NT2/D1 (cell line): ENCODE measurements around the gene RASGRF2.

Experiments used
- DNase-seq: peaks from one replicate; pipeline ENCODE4 v3.0.0-alpha.2; 2011; ENCODE audit warnings: low read depth, low spot score
- H3K27me3 ChIP-seq: 2 replicates; pipeline ENCODE4 v1.6.0; 2011; ENCODE audit warnings: mild to moderate bottlenecking; ENCODE audit not compliant: insufficient read length, insufficient read depth
- H3K36me3 ChIP-seq: 2 replicates; pipeline ENCODE4 v1.6.1; 2011; ENCODE audit warnings: mild to moderate bottlenecking, low read length, mixed read lengths; ENCODE audit not compliant: insufficient read depth, insufficient read length
- H3K4me1 ChIP-seq: 2 replicates; pipeline ENCODE4 v1.5.1; 2011; ENCODE audit not compliant: insufficient read depth, insufficient read length
- H3K4me3 ChIP-seq: 2 replicates; pipeline ENCODE4 v1.5.1; 2011; ENCODE audit warnings: low read depth; ENCODE audit not compliant: insufficient read length
- H3K9ac ChIP-seq: 2 replicates; pipeline ENCODE4 v1.6.0; 2011; ENCODE audit warnings: low read depth; ENCODE audit not compliant: insufficient read length
- H3K9me3 ChIP-seq: 2 replicates; pipeline ENCODE4 v1.5.1; 2011; ENCODE audit warnings: mild to moderate bottlenecking, low read length; ENCODE audit not compliant: insufficient read depth
- SUZ12 ChIP-seq: IDR thresholded peaks from 2 replicates; pipeline ENCODE4 v1.6.1; 2011; ENCODE audit not compliant: insufficient read length, insufficient read depth; ENCODE audit errors: extremely low read depth
- YY1 ChIP-seq: IDR thresholded peaks from 2 replicates; pipeline ENCODE4 v1.6.1; 2011; ENCODE audit not compliant: insufficient read length, insufficient read depth
- ZNF274 ChIP-seq: IDR thresholded peaks from 2 replicates; pipeline ENCODE4 v1.6.1; 2011; ENCODE audit warnings: mild to moderate bottlenecking, low read depth, low read length

The RASGRF2 gene

DNA sequence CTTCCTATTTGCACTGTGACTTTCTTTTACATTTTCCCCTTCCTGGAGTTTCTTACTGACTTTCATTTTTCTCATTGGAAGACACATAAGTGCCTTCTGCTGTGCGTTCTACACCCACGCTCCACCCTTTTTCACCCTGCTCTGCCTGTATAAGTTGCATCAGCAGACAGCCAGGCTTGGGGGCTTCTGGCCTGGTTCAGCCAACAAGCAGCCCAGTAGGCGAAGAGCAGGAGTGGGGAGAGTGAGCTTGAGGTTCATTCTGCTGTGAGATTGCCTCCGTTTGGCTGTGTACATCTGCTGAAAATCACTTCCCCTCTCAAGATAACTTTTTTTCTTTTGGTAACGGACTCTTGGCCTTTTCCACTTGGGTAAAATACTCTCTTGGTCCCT lies 38.4 kb downstream of the RASGRF2 start:
- Histone ChIP-seq H3K4me3 (no peak overlapping the region), H3K9ac (no peak overlapping the region), H3K4me1 (no peaks in the 10 kb centered on the region), H3K9me3 (no peaks in the 10 kb centered on the region), H3K36me3 (no peaks in the 10 kb centered on the region), H3K27me3 (no peaks in the 10 kb centered on the region)
- no peak for DNase-seq
- TF ChIP-seq ZNF274, result no peak
- TF ChIP-seq YY1, result no peak
- no peak for TF ChIP-seq SUZ12

DNA sequence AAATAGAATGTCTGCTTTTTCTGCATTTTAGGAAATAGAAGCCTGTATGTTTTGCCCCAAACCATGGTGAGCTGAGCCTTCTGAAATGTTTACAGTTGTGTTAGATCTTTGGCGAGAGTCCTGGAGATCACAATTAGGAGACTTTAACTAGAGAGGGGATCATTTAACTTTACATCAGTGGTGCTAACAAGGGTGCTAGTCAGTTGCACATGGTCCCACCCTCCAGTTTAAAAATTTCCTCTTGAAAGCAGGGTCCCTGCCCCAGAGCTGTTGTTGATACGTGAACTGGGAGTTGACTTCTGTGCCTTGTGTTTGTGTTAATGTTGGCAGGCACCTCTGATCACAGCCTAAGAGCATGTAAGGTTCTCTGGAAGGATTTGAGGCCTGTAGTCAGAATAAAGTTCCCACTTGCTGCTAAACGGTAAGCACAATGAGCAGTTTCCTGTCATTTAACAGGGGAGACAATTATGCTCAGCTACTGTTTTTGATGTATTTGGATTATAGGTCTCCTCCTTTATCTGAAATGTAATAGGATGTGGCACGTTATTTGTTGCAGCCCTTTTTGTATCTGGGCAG lies 43.7 kb downstream of the RASGRF2 start:
- H3K36me3 ChIP-seq, result no peaks in the 10 kb centered on the region
- TF ChIP-seq SUZ12, result no peak
- no peak for TF ChIP-seq YY1
- no peaks in the 10 kb centered on the region for H3K27me3 ChIP-seq
- H3K9ac ChIP-seq, result no peak overlapping the region
- H3K4me1 ChIP-seq, result no peaks in the 10 kb centered on the region
- H3K4me3 ChIP-seq, result no peak overlapping the region
- DNase-seq, result no peak
- H3K9me3 ChIP-seq, result no peaks in the 10 kb centered on the region

DNA sequence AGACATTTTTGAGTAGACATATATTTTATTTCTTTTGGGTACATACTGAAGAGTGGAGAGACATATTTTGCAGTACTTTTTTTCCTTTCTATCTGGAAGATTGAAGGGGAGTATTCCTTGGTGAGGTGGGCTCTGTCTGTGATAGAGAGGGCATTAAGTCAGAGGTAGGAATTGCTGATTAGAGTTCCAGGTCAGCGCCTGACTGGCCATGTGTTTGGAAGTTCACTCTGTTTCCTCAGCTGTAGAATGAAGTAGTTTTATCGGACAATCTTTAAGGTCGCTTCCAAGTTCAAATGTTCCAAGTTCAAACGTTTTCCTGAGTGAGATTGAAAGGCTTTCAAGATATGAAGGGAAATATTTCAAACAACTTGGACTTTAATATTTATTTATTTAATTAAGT lies 45.5 kb downstream of the RASGRF2 start:
- no peaks in the 10 kb centered on the region for H3K36me3 ChIP-seq
- H3K4me1 ChIP-seq, result no peaks in the 10 kb centered on the region
- no peaks in the 10 kb centered on the region for H3K9me3 ChIP-seq
- H3K4me3 ChIP-seq, result no peak overlapping the region
- H3K27me3 ChIP-seq, result no peaks in the 10 kb centered on the region
- H3K9ac ChIP-seq, result no peak overlapping the region
- TF ChIP-seq SUZ12, result no peak
- no peak for TF ChIP-seq ZNF274
- no peak for TF ChIP-seq YY1
- no peak for DNase-seq

DNA sequence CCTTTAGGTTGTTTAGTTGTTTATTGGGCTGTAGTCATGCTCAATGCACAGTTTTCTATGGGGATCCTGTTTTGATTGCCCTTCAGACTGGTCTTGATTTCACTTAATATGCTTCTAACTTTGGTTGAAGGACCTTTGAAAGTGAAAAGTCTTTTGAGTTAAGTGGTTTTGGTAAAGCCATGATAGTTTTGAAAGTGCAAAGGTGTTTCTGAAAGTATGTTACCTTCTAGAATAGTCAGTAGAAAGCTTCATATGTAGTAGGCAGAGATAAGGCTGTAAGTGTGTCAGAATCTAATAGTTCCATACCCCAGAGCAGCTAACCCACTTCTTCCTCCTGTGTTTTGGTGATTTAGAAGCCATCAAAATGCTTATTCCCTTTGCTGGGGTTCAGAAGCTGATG lies 46.1 kb downstream of the RASGRF2 start:
- H3K4me3 ChIP-seq, result no peak overlapping the region
- no peaks in the 10 kb centered on the region for H3K27me3 ChIP-seq
- H3K9ac ChIP-seq, result no peak overlapping the region
- H3K4me1 ChIP-seq, result no peaks in the 10 kb centered on the region
- DNase-seq, result no peak
- no peaks in the 10 kb centered on the region for H3K9me3 ChIP-seq
- no peaks in the 10 kb centered on the region for H3K36me3 ChIP-seq
- no peak for TF ChIP-seq YY1
- no peak for TF ChIP-seq ZNF274
- TF ChIP-seq SUZ12, result no peak

DNA sequence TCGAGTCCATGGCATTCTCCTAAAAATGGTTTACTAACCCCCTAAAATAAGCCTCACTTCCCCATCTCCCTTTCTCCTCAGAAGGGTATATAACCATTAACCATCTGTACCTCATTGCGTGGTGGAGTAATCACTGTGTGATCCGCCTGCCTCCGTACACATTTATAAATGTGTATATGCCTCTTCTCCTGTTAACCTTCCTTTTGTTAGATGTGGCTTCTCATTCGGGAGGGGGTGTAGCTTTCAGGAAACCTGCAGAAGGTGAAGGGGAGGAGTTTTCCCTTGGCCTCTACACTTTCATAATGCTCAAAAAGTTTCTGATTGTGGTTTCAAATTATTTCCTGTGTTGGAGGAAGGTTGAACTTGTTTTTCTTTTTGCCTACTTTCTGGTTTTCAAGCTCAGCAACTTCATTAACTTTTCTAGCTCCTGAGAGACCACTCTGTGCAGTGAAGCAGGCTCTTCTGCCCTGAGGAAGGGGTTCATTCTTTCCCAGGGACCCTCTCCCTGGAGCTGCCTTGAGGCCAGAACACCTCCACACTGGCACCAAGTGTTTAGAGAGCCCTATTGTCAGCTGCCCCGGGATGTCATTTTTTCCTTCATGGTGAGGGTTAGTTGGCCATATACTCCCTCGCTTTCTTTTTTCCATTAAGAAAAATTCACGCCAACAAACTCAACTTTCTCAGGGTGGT lies 46.9 kb downstream of the RASGRF2 start:
- Histone ChIP-seq H3K4me1 (no peaks in the 10 kb centered on the region), H3K27me3 (no peaks in the 10 kb centered on the region), H3K9me3 (no peaks in the 10 kb centered on the region), H3K36me3 (no peaks in the 10 kb centered on the region), H3K4me3 (no peak overlapping the region), H3K9ac (no peak overlapping the region)
- DNase-seq, result no peak
- TF ChIP-seq SUZ12, result no peak
- TF ChIP-seq ZNF274, result no peak
- no peak for TF ChIP-seq YY1

DNA sequence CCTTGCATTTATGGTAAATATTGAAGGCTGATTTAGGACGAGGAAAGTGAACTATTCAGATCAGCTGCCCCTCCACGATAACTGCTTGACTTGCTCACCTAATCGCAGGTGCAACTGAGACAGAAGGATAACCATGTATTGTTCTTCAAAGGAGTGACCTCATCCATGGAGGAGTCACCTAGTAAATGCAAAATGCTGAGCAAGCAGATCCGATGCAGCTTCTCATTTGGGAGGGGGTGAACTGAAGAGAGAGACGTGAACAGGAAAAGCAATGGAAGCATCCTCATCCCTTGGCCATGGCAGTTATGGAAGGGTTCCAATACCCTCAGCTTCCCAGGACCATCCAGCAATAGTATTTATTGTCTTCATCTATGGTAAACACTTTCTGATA lies 47.5 kb downstream of the RASGRF2 start:
- H3K36me3 ChIP-seq, result no peaks in the 10 kb centered on the region
- H3K4me3 ChIP-seq, result no peak overlapping the region
- no peaks in the 10 kb centered on the region for H3K4me1 ChIP-seq
- no peaks in the 10 kb centered on the region for H3K9me3 ChIP-seq
- TF ChIP-seq YY1 (no peak), SUZ12 (no peak), ZNF274 (no peak)
- DNase-seq, result no peak
- no peaks in the 10 kb centered on the region for H3K27me3 ChIP-seq
- H3K9ac ChIP-seq, result no peak overlapping the region

DNA sequence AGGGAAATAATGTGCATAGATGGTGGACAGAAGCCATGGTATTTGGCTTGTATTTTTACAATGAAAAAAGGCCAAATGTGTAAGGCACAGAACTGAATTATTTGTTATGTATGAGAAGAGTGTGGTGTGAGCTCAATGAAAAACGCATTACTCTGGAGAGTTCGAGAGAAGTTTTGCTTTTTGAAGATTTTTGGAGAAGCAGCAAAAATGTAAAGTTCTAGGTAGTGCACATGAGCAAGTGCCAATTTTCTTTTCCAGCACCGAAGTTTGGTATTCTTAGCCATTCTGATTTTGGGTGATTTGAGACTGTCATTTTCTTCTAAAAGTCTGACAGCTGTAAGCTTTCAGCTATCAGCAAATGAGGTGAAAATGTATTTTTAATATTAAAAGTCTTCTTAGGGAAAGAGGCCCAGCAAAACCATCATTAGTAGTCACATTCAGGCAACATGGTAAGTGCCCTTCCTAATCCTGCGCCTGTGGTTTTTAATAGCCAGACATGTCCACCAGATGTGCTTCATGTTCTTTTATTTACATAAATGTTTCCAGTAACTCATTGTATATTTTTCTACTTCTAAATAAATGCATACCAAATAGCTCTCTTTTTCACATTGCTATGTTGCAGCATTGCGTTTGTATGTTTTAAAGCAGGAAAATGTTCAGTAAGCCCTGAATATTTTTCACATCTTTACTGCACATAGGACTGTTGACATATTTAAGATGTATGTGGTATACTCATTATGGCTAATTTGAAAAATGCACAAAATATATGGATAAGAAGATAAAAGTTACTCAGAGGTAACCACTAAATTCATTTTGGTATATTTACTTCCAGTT lies 50.4 kb downstream of the RASGRF2 start:
- TF ChIP-seq YY1 (no peak), SUZ12 (no peak), ZNF274 (no peak)
- no peaks in the 10 kb centered on the region for H3K9me3 ChIP-seq
- no peak overlapping the region for H3K9ac ChIP-seq
- no peaks in the 10 kb centered on the region for H3K27me3 ChIP-seq
- no peak overlapping the region for H3K4me3 ChIP-seq
- no peak for DNase-seq
- no peaks in the 10 kb centered on the region for H3K4me1 ChIP-seq
- H3K36me3 ChIP-seq, result no peaks in the 10 kb centered on the region
